ENCODE measurements around the gene RTN4R. TPM values are rescaled to one million over a fixed set of nuclear protein-coding genes. Genes with fewer than 3 reads are reported as not detected.

The RTN4R gene
- total RNA-seq, 1 experiment from 2014 or later, result 16.3 TPM

DNA sequence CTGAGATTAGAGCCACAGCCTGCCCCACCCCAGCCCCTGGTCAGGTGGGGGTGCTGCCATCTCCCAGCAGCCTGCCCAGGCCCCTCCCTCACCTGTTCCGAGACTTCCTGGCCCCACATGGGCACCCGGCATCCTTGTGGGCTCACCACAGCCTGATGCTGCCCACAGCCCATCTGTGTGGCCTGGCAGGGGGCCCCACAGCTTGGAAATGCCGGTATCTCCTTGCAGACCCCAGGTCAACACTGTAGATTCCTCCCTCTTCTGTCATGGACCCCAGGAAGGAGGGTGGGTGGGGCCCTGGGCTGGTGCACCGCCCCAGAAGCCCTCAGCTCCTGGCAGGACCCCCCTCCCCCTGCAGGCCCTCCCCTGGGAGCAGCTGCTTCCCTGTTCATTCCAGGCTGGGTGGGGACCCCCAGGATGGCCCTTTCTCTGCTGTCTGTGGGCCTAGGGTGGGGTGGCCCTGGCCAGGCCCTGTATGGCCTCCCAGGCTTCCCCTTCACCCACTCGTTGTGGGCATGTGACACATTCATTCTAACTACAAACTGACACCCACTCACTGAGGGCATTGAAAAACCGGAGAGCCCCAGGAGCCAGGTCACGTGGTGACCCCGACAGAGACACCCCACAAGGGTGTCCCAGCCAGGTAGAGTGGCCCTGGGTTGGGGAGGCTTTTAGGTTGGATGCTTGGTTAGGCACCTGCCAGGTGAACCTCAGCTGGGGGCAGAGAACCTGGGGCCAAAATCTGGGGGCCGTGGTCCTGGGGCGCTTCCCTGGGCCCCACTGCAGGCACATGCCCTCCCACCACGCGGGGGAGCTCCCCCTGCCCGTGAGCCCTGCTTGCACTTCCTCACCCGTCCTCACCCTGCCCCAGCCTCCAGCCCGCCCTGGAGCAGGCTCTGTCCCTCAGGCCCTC, 73.2 kb downstream of the RTN4R start:
- ChIA-PET CTCF (no interaction called here), POLR2A (no interaction called here)
- Histone ChIP-seq H3K4me1 (ENCODE audit: control insufficient read depth, insufficient read depth, low read length) (no peaks in the 10 kb centered on the region), H3K27ac (ENCODE audit: low read length) (no peak overlapping the region), H3K9me3 (ENCODE audit: control insufficient read depth, insufficient read depth, low read depth, low read length) (no peaks in the 10 kb centered on the region), H3K36me3 (ENCODE audit: control insufficient read depth, insufficient read depth, low read length) (no peaks in the 10 kb centered on the region), H3K4me3 (ENCODE audit: low read depth in 2 of 2, low read length in 2 of 2) (no peak overlapping the region), H3K27me3 (ENCODE audit: control insufficient read depth, insufficient read depth, low read length) (no peaks in the 10 kb centered on the region)
- ATAC-seq (no peak), DNase-seq (ENCODE audit: low read depth, low spot score) (no peak)
- BruUV-seq (replicated peaks), result no TSS peak
- TF ChIP-seq SIN3A (IDR thresholded peaks at IDR 0.05; ENCODE audit: borderline replicate concordance, insufficient read depth, low read depth, low read length) (no peak), TCF7L2 (IDR thresholded peaks at IDR 0.05; ENCODE audit: low read depth, low read length) (no peak), POLR2AphosphoS5 (IDR thresholded peaks at IDR 0.05; ENCODE audit: low read depth, low read length) (no peak)
- TF ChIP-seq, protein P1, sequence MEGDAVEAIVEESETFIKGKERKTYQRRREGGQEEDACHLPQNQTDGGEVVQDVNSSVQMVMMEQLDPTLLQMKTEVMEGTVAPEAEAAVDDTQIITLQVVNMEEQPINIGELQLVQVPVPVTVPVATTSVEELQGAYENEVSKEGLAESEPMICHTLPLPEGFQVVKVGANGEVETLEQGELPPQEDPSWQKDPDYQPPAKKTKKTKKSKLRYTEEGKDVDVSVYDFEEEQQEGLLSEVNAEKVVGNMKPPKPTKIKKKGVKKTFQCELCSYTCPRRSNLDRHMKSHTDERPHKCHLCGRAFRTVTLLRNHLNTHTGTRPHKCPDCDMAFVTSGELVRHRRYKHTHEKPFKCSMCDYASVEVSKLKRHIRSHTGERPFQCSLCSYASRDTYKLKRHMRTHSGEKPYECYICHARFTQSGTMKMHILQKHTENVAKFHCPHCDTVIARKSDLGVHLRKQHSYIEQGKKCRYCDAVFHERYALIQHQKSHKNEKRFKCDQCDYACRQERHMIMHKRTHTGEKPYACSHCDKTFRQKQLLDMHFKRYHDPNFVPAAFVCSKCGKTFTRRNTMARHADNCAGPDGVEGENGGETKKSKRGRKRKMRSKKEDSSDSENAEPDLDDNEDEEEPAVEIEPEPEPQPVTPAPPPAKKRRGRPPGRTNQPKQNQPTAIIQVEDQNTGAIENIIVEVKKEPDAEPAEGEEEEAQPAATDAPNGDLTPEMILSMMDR (IDR thresholded peaks at IDR 0.05), result no peak
- TF ChIP-seq, protein P2, sequence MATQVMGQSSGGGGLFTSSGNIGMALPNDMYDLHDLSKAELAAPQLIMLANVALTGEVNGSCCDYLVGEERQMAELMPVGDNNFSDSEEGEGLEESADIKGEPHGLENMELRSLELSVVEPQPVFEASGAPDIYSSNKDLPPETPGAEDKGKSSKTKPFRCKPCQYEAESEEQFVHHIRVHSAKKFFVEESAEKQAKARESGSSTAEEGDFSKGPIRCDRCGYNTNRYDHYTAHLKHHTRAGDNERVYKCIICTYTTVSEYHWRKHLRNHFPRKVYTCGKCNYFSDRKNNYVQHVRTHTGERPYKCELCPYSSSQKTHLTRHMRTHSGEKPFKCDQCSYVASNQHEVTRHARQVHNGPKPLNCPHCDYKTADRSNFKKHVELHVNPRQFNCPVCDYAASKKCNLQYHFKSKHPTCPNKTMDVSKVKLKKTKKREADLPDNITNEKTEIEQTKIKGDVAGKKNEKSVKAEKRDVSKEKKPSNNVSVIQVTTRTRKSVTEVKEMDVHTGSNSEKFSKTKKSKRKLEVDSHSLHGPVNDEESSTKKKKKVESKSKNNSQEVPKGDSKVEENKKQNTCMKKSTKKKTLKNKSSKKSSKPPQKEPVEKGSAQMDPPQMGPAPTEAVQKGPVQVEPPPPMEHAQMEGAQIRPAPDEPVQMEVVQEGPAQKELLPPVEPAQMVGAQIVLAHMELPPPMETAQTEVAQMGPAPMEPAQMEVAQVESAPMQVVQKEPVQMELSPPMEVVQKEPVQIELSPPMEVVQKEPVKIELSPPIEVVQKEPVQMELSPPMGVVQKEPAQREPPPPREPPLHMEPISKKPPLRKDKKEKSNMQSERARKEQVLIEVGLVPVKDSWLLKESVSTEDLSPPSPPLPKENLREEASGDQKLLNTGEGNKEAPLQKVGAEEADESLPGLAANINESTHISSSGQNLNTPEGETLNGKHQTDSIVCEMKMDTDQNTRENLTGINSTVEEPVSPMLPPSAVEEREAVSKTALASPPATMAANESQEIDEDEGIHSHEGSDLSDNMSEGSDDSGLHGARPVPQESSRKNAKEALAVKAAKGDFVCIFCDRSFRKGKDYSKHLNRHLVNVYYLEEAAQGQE (IDR thresholded peaks at IDR 0.05; ENCODE audit: insufficient read depth in 1 of 2, low read depth in 2 of 2, low read length in 1 of 2), result no peak
- in situ Hi-C loops (cut with HindIII; ENCODE audit: low pct_unique_long_range_greater_than_20kb, low sequenced_read_pairs) (no loop called here), intact Hi-C loops (cut with micrococcal nuclease; ENCODE audit: unreplicated experiment) (no loop called here)

DNA sequence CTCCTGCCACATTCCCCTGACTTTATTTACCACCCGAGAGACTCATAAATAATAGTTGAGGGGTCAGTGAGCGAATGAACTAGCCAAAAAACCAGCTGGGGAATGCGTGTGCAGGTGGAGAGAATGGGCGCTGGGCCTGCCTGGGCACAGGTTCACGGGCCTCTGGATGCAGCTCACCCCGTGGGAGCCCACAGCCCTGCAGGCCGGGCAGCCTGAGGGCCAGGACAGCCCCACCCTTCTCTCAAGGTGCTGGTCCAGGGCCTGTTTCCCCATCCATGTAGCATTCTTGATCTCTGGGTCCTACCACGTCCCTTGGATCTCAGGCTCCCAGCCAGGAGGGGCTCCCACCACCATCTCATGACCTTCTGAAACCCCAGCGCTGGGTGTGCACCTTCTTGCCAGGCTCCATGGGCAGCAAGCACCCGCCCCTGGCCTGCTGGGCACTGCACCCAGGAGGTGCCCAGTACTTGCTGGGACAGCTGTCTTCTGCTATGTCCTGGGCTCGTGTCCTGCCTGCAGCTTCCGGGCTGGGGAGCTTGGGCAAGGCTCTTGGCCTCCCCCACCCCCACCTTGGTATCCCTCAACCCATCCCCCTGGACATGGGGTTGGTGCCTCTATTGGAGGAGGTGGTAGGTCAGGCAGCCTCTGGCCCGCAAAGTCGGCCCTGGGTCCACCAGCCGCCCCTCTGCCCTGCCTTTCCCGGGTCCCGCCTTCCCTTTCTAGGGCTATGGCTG, 74.2 kb downstream of the RTN4R start:
- Histone ChIP-seq H3K9me3 (ENCODE audit: control insufficient read depth, insufficient read depth, low read depth, low read length) (no peaks in the 10 kb centered on the region), H3K27ac (ENCODE audit: low read length) (no peak overlapping the region), H3K4me3 (ENCODE audit: low read depth in 2 of 2, low read length in 2 of 2) (no peak overlapping the region), H3K36me3 (ENCODE audit: control insufficient read depth, insufficient read depth, low read length) (no peaks in the 10 kb centered on the region), H3K27me3 (ENCODE audit: control insufficient read depth, insufficient read depth, low read length) (no peaks in the 10 kb centered on the region), H3K4me1 (ENCODE audit: control insufficient read depth, insufficient read depth, low read length) (no peaks in the 10 kb centered on the region)
- DNase-seq (ENCODE audit: low read depth, low spot score), result no peak
- intact Hi-C loops (cut with micrococcal nuclease; ENCODE audit: unreplicated experiment), result no loop called here
- BruUV-seq (replicated peaks), result no TSS peak
- ATAC-seq, result no peak
- CTCF ChIA-PET, result interaction anchor here (1.3 kb wide), 1 partner anchor 45 kb away, joined by 4 read pairs; no protein-coding TSS in a partner anchor
- POLR2A ChIA-PET, result no interaction called here
- in situ Hi-C loops (cut with HindIII; ENCODE audit: low pct_unique_long_range_greater_than_20kb, low sequenced_read_pairs), result no loop called here
- TF ChIP-seq, protein P1 (IDR thresholded peaks at IDR 0.05), result no peak
- TF ChIP-seq POLR2AphosphoS5 (IDR thresholded peaks at IDR 0.05; ENCODE audit: low read depth, low read length) (no peak), TCF7L2 (IDR thresholded peaks at IDR 0.05; ENCODE audit: low read depth, low read length) (no peak), SIN3A (IDR thresholded peaks at IDR 0.05; ENCODE audit: borderline replicate concordance, insufficient read depth, low read depth, low read length) (no peak)
- TF ChIP-seq, protein P2 (IDR thresholded peaks at IDR 0.05; ENCODE audit: insufficient read depth in 1 of 2, low read depth in 2 of 2, low read length in 1 of 2), result no peak

Measured in Panc1 (cell line).